Measurements from ENCODE around the gene COMT.

- no peak for TF ChIP-seq POLR2AphosphoS5 (IDR thresholded peaks at IDR 0.05)
- TF ChIP-seq POLR2A (IDR thresholded peaks at IDR 0.05): no peak
- TF ChIP-seq CTCF (IDR thresholded peaks at IDR 0.05): no peak
These were observed 30.7 kb downstream of the COMT start for GRCh38 chr22:19972251-19972650.

Measured in upper lobe of left lung (tissue), 4 donors.